SU-DHL-6 (cell line): ENCODE measurements around the gene XIST.
"Not testable (repeated sequence)": the region's sequence is repeated elsewhere in the genome, so short reads cannot be mapped to it uniquely, and the experiment has no call there.

Experiments
- H2AFZ ChIP-seq: fragments of 200-600 bp; sonication (generic); 2 replicates; pipeline ENCODE4 v1.6.1; 2014; ENCODE audit warnings: low read depth, mild to moderate bottlenecking, moderate library complexity, mixed read lengths, antibody characterized with exemption, low read length; ENCODE audit not compliant: severe bottlenecking
- H3F3A ChIP-seq: fragments of 200-600 bp; shearing (Covaris generic); 2 replicates; pipeline ENCODE4 v1.6.0; 2016; ENCODE audit warnings: antibody characterized with exemption, mild to moderate bottlenecking; ENCODE audit not compliant: insufficient read depth
- H3K27ac ChIP-seq: fragments of 200-600 bp; sonication (generic); 2 replicates; pipeline ENCODE4 v1.5.1; 2016; ENCODE audit warnings: low read depth, mild to moderate bottlenecking, low read length, moderate library complexity, mixed read lengths
- H3K27me3 ChIP-seq: fragments of 200-600 bp; sonication (generic), shearing (Covaris generic); 2 replicates; pipeline ENCODE4 v1.6.0; 2014; ENCODE audit warnings: mild to moderate bottlenecking, low read length
- H3K36me3 ChIP-seq: fragments of 200-600 bp; sonication (generic); 2 replicates; pipeline ENCODE4 v1.6.1; 2014; ENCODE audit warnings: mild to moderate bottlenecking, low read length, mixed read lengths
- H3K4me2 ChIP-seq: fragments of 300-600, 200-600 bp; shearing (Covaris generic), sonication (generic); 2 replicates; pipeline ENCODE4 v1.6.0; 2014; ENCODE audit warnings: low read length, low read depth, mild to moderate bottlenecking; ENCODE audit not compliant: poor library complexity, severe bottlenecking
- H3K4me3 ChIP-seq: fragments of 200-600 bp; sonication (generic); 2 replicates; pipeline ENCODE4 v1.5.1; 2014; ENCODE audit warnings: antibody characterized with exemption, low read length, mild to moderate bottlenecking, mixed read lengths; ENCODE audit not compliant: insufficient read depth, poor library complexity, severe bottlenecking
- H3K79me2 ChIP-seq: fragments of 200-600 bp; sonication (generic); 2 replicates; pipeline ENCODE4 v1.6.1; 2014; ENCODE audit warnings: mild to moderate bottlenecking, low read length, moderate library complexity; ENCODE audit not compliant: insufficient read depth
- H3K9ac ChIP-seq: fragments of 200-600 bp; sonication (generic); 2 replicates; pipeline ENCODE4 v1.7.0; 2014; ENCODE audit warnings: mild to moderate bottlenecking, low read length
- H3K9me2 ChIP-seq: fragments of 200-600 bp; sonication (generic); replicated peaks from 2 replicates; pipeline ENCODE4 v1.6.1; 2014; ENCODE audit warnings: low read length; ENCODE audit not compliant: insufficient read depth
- H3K9me3 ChIP-seq: fragments of 200-600 bp; sonication (generic); 2 replicates; pipeline ENCODE4 v1.6.1; 2014; ENCODE audit warnings: low read length, mixed read lengths; ENCODE audit not compliant: insufficient read depth
- H4K20me1 ChIP-seq: fragments of 200-600 bp; sonication (generic); 2 replicates; pipeline ENCODE4 v1.6.1; 2014; ENCODE audit warnings: low read depth, mild to moderate bottlenecking, antibody characterized with exemption, low read length, moderate library complexity, mixed read lengths
- CTCF ChIP-seq: fragments of 200-600 bp; sonication (generic); IDR thresholded peaks from one replicate; pipeline ENCODE4 v1.5.1; 2017; ENCODE audit warnings: antibody characterized with exemption, mild to moderate bottlenecking, low read length, moderate library complexity; ENCODE audit not compliant: insufficient read depth, poor library complexity, severe bottlenecking
- EZH2phosphoT487 ChIP-seq: fragments of 200-600 bp; sonication (generic), shearing (Covaris generic); conservative IDR thresholded peaks from 2 replicates; pipeline ENCODE4 v1.6.1; 2018; ENCODE audit warnings: mild to moderate bottlenecking, antibody characterized with exemption, low read length, moderate library complexity, mixed read lengths

XIST gene

GRCh38 chrX:73852467-73852866, at the start of gene XIST:
Gene XIST, minus strand, starts transcription at chrX:73852714.
- no peak within 1 kb of the TSS for H3K9ac ChIP-seq
- H3K27ac ChIP-seq: no peak within 1 kb of the TSS
- H3K9me3 ChIP-seq: no peaks in the 10 kb centered on the region

GRCh38 chrX:73898315-73898714, 45.8 kb upstream of the XIST start:
- H3K9ac ChIP-seq, H3K79me2 ChIP-seq, H3K27ac ChIP-seq, H3K9me3 ChIP-seq, H3K4me3 ChIP-seq, H3K36me3 ChIP-seq, H3K4me2 ChIP-seq, H2AFZ ChIP-seq, H3F3A ChIP-seq, H4K20me1 ChIP-seq, H3K27me3 ChIP-seq, H3K9me2 ChIP-seq: not testable (repeated sequence)

More at GRCh38 chrX:73852467-73852866, at the start of gene XIST:
- no peak for TF ChIP-seq EZH2phosphoT487
- no peak for TF ChIP-seq CTCF
- Histone ChIP-seq H3F3A (no peaks in the 10 kb centered on the region), H3K79me2 (no peaks in the 10 kb centered on the region), H3K9me2 (no peaks in the 10 kb centered on the region), H3K4me2 (no peak within 1 kb of the TSS), H4K20me1 (no peaks in the 10 kb centered on the region), H3K36me3 (no peaks in the 10 kb centered on the region), H3K27me3 (no peaks in the 10 kb centered on the region), H2AFZ (no peak within 1 kb of the TSS), H3K4me3 (no peak within 1 kb of the TSS)

GRCh38 chrX:73892515-73893090, 40.1 kb upstream of the XIST start:
- H3K4me2 ChIP-seq, H3K4me3 ChIP-seq, H4K20me1 ChIP-seq, H3F3A ChIP-seq, H3K9me2 ChIP-seq, H3K9me3 ChIP-seq, H3K27me3 ChIP-seq, H3K36me3 ChIP-seq, H3K27ac ChIP-seq, H3K79me2 ChIP-seq, H3K9ac ChIP-seq, H2AFZ ChIP-seq: not testable (repeated sequence)

GRCh38 chrX:73882260-73882659, 29.7 kb upstream of the XIST start:
- H3K79me2 ChIP-seq, H3K9me2 ChIP-seq, H3K9ac ChIP-seq, H3K36me3 ChIP-seq, H4K20me1 ChIP-seq, H3K4me2 ChIP-seq, H3K27ac ChIP-seq, H2AFZ ChIP-seq, H3K4me3 ChIP-seq, H3F3A ChIP-seq, H3K9me3 ChIP-seq, H3K27me3 ChIP-seq: not testable (repeated sequence)

GRCh38 chrX:73877687-73878086, 25.2 kb upstream of the XIST start:
- H3K4me3 ChIP-seq: no peak overlapping the region
- no peaks in the 10 kb centered on the region for H3K79me2 ChIP-seq
- no peak overlapping the region for H3K27ac ChIP-seq
- H3K36me3 ChIP-seq: no peaks in the 10 kb centered on the region
- H4K20me1 ChIP-seq: no peaks in the 10 kb centered on the region
- TF ChIP-seq CTCF (no peak), EZH2phosphoT487 (no peak)
- H3K27me3 ChIP-seq: no peaks in the 10 kb centered on the region
- H2AFZ ChIP-seq: no peak overlapping the region
- H3K9ac ChIP-seq: no peak overlapping the region
- no peaks in the 10 kb centered on the region for H3F3A ChIP-seq
- no peaks in the 10 kb centered on the region for H3K9me3 ChIP-seq
- no peaks in the 10 kb centered on the region for H3K9me2 ChIP-seq
- no peak overlapping the region for H3K4me2 ChIP-seq
